GM19240 (cell line): ENCODE data around the gene TIGD3.

Experiments used
- DNase-seq: peaks from one replicate; pipeline ENCODE4 v3.0.0; 2011; ENCODE audit warnings: low spot score; ENCODE audit not compliant: insufficient read length

The TIGD3 gene

DNA sequence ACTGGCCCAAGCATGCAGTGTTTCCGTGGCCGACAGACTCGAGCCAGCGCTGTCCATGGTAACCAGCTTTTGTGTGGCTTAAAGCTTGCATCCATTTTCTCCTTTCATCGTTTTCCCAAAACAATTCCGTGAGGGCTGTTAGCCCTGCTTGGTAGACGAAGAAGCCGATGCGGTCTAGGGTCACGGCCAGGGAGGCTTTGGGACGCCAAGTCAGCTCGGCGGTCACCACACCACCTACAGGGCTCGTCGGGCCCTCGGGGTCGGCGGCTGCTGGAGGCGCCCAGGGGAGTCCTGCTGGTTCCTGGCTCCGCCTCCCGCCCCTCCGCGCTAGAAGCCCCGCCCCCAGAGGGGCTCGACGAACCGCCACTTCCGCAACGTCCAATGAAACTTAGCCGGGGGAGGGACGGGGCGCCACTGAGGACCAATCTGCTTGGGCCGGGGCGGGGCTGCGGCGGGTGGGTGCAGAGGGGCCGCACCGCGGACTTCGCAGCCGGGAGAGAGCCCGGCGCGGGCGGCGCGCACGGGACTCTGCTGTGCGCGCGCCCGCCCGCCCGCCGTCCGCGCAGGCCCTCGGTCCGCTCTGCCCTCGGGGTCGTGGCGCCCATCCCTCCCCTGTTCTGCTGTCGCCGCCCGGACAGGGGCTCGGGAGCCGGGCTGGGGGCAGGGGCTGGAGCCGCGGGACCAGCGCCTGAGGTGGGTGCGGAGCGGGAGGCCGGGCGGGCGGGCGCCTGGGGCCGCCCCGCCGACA is at the start of gene TIGD3:
TSS of gene TIGD3 (plus strand) at position 487 of the 748 bp plus-strand sequence. CDS start 1,058 bp downstream, outside the sequence.
- peak; percentile 99 for DNase-seq

GRCh38 chr11:65305501-65306268 is 48.9 kb upstream of the TIGD3 start:
- DNase-seq: no peak

GRCh38 chr11:65307298-65308229 is 47.0 kb upstream of the TIGD3 start:
- no peak for DNase-seq

DNA sequence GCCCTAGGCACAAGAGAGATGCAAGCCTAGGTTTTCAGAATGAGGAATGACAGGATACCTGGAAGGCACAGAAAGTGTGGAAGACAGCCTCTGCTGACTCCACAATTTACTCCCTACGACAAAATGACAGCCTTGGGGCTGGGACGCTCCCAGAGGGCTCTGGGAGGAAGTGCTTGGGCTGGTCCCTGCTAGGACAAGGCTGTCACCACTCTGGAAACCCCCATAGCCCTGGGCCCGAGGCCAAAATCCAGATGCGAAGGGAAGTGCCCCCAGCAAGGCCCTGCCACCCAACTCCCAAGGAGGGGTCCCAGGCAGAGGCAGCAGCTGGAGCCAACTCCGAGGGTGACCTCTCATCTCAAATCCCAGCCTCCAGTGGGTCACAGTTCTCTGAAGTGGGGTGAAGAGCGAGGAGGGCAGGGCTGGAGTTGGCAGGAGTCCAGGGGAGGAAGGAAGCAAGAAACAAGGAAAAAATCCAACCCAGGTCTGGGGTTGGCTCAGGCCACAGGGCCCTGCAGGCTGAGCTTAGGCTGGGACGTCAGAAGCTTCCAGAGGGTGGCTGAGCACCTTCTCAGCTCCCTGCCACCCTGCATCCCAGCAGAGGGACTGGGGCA is 46.2 kb upstream of the TIGD3 start:
- no peak for DNase-seq

- no peak for DNase-seq
Observed at GRCh38 chr11:65309006-65309405, 45.5 kb upstream of the TIGD3 start.

GRCh38 chr11:65310215-65310614 is 44.3 kb upstream of the TIGD3 start:
- no peak for DNase-seq

DNA sequence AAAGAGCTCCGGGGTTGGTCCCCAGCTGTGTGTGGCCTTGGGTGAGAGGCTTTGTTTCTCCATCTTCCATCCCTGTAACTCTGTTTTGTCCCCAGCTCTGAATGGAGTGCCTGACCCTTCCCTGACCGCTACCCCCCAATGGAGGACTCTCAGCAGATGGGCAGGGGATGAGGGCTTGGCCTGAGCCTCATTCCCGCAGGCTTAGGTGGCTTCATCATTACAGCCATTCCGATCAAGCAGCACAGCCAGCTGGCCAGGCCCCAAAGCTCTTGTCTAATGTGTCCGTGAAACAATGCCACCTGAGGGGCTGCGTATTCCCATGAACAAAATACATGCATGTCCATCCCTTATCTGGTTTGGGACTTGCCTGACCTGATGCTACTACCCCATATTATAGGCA is 43.8 kb upstream of the TIGD3 start:
- no peak for DNase-seq

- no peak for DNase-seq
Observed at GRCh38 chr11:65311170-65311678, 43.3 kb upstream of the TIGD3 start.

- DNase-seq: peak; percentile 62
Observed at GRCh38 chr11:65314501-65315203, 39.9 kb upstream of the TIGD3 start, which contains the start of gene CDC42EP2. Gene CDC42EP2, plus strand, starts transcription at chr11:65314866. Its CDS starts 6,033 bp downstream, at chr11:65320899.

GRCh38 chr11:65315204-65315865 is 39.2 kb upstream of the TIGD3 start:
- DNase-seq: peak; percentile 75

DNA sequence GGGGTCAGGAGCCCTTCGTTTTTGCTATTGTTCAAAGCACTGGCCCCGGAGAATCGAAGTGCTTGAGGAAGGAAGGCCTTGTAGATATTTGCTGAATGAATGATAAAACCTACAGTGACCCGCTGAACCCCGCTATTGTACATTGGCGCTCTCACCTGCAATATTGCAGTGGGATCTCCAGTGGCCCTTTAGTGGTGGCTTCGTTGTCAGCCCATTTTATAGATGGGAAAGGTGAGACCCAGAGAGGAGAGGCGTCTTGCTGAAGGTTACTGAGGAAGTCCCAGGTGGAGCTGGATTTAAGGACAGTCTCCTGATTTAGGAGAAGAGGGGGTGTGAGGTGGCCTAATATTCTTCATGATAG is 38.7 kb upstream of the TIGD3 start:
- DNase-seq: no peak

GRCh38 chr11:65316227-65317024 is 38.1 kb upstream of the TIGD3 start:
- DNase-seq: no peak

GRCh38 chr11:65317025-65317786 is 37.3 kb upstream of the TIGD3 start:
- no peak for DNase-seq

GRCh38 chr11:65320386-65321075 is 34.0 kb upstream of the TIGD3 start:
- no peak for DNase-seq

- no peak for DNase-seq
Observed at GRCh38 chr11:65321076-65321475, 33.5 kb upstream of the TIGD3 start.

- no peak for DNase-seq
Observed at GRCh38 chr11:65321828-65322485, 32.6 kb upstream of the TIGD3 start.

- DNase-seq: no peak
Observed at GRCh38 chr11:65323813-65324212, 30.7 kb upstream of the TIGD3 start.
